H1 (cell line): ENCODE measurements around the gene ARSB. TPM values are rescaled to one million over a fixed set of nuclear protein-coding genes. Genes with fewer than 3 reads are reported as not detected.

ENCODE experiments used
- CTCF ChIA-PET: fragments of 300-600 bp; sonication (Branson Sonifier 250); formaldehyde crosslinking; loops from one replicate; lab custom pipeline; 2021; ENCODE audit not compliant: partially characterized antibody; lab: Charles Lee
- POLR2A ChIA-PET: fragments of 300-600 bp; sonication (Branson Sonifier 250); formaldehyde crosslinking; loops from one replicate; lab custom pipeline; 2021; ENCODE audit warnings: inconsistent platforms; ENCODE audit not compliant: partially characterized antibody; lab: Charles Lee
- DNase-seq, 2 experiments: peaks; one replicate each; pipeline versions ENCODE4 v3.0.0 to v3.0.0-alpha.2; 2010 to 2022; ENCODE audit warnings: low spot score in 2 of 2, low read depth in 1 of 2, mixed read lengths in 1 of 2
- FAIRE-seq: peaks from 2 replicates; lab custom pipeline; 2011; peaks lifted over from hg19 to GRCh38; lab: Jason Lieb, UNC
- H2AFZ ChIP-seq: 2 replicates; pipeline ENCODE4 v1.8.1; 2012; ENCODE audit warnings: low read length, inconsistent platforms
- H2AK5ac ChIP-seq: 2 replicates; pipeline ENCODE4 v1.6.1; 2013; ENCODE audit warnings: low read depth, low read length
- H2BK120ac ChIP-seq: replicated peaks from 2 replicates; pipeline ENCODE3; 2013; ENCODE audit warnings: low read depth, low read length, inconsistent platforms
- H2BK12ac ChIP-seq: 2 replicates; pipeline ENCODE4 v1.6.1; 2013; ENCODE audit warnings: low read depth, low read length
- H2BK15ac ChIP-seq: 2 replicates; pipeline ENCODE4 v1.6.1; 2013; ENCODE audit warnings: low read length
- H2BK20ac ChIP-seq: 2 replicates; pipeline ENCODE4 v1.6.1; 2013; ENCODE audit warnings: low read length
- H2BK5ac ChIP-seq: 2 replicates; pipeline ENCODE4 v1.6.1; 2013; ENCODE audit warnings: low read depth, low read length
- H3K14ac ChIP-seq: 2 replicates; pipeline ENCODE4 v1.6.1; 2013; ENCODE audit warnings: inconsistent platforms; ENCODE audit not compliant: insufficient read length
- H3K18ac ChIP-seq: 2 replicates; pipeline ENCODE4 v1.6.1; 2013; ENCODE audit warnings: low read length; ENCODE audit errors: extremely low read depth
- H3K23ac ChIP-seq: 2 replicates; pipeline ENCODE4 v1.6.1; 2013; ENCODE audit warnings: inconsistent platforms; ENCODE audit not compliant: insufficient read length
- H3K23me2 ChIP-seq: 2 replicates; pipeline ENCODE4 v1.6.1; 2013; ENCODE audit warnings: low read depth, low read length
- H3K27ac ChIP-seq: 2 replicates; pipeline ENCODE4 v1.6.1; 2011; ENCODE audit warnings: low read depth, low read length, inconsistent platforms
- H3K27me3 ChIP-seq, 4 experiments: replicated peaks in 1 of 4; 1 replicate in 1 of 4; 2 replicates in 3 of 4; pipeline versions ENCODE4 v1.6.1 to v1.8.1; 2011 to 2013; ENCODE audit warnings: low read length in 3 of 4, mild to moderate bottlenecking in 3 of 4, inconsistent platforms in 2 of 4, mixed read lengths in 2 of 4, moderate library complexity in 1 of 4; ENCODE audit not compliant: control insufficient read depth in 3 of 4, insufficient read depth in 3 of 4; ENCODE audit errors: extremely low read depth in 1 of 4
- H3K36me3 ChIP-seq, 4 experiments: 2 replicates each; pipeline versions ENCODE4 v1.6.1 to v1.8.1; 2011 to 2013; ENCODE audit warnings: mild to moderate bottlenecking in 4 of 4, low read length in 3 of 4, moderate library complexity in 2 of 4, control low read depth in 1 of 4, inconsistent platforms in 1 of 4; ENCODE audit not compliant: insufficient read depth in 4 of 4, control insufficient read depth in 2 of 4
- H3K4ac ChIP-seq: replicated peaks from 2 replicates; pipeline ENCODE3; 2013; ENCODE audit warnings: low read length, low read depth, mixed read lengths, inconsistent platforms; ENCODE audit not compliant: insufficient read length
- H3K4me1 ChIP-seq, 4 experiments: replicated peaks in 1 of 4; 1 replicate in 1 of 4; 2 replicates in 3 of 4; pipeline versions ENCODE4 v1.6.1 to v1.8.1; 2011 to 2013; ENCODE audit warnings: low read length in 3 of 4, inconsistent platforms in 2 of 4, mixed read lengths in 1 of 4; ENCODE audit not compliant: insufficient read depth in 4 of 4, control insufficient read depth in 3 of 4
- H3K4me2 ChIP-seq, 2 experiments: 2 replicates each; pipeline versions ENCODE4 v1.6.1 to v1.8.1; 2011 to 2013; ENCODE audit warnings: low read depth in 2 of 2, low read length in 2 of 2, control low read depth in 1 of 2, inconsistent platforms in 1 of 2, mild to moderate bottlenecking in 1 of 2; ENCODE audit not compliant: insufficient read depth in 1 of 2
- H3K4me3 ChIP-seq, 4 experiments: fragments of 200-600, 300-600 bp in 1 of 4; sonication (generic), shearing (Covaris generic), sonication (Bioruptor Twin) in 1 of 4; 2 replicates each; pipeline versions ENCODE4 v1.5.1 to v1.8.1; 2011 to 2016; ENCODE audit warnings: low read length in 4 of 4, low read depth in 3 of 4, control low read depth in 2 of 4, inconsistent platforms in 2 of 4, mild to moderate bottlenecking in 2 of 4, mixed read lengths in 1 of 4, moderate library complexity in 1 of 4; ENCODE audit not compliant: insufficient read depth in 2 of 4; ENCODE audit errors: extremely low read depth in 1 of 4
- H3K56ac ChIP-seq: replicated peaks from 2 replicates; pipeline ENCODE3; 2013; ENCODE audit warnings: low read depth, mild to moderate bottlenecking, mixed read lengths, low read length, inconsistent platforms; ENCODE audit not compliant: insufficient read length
- H3K79me1 ChIP-seq: 2 replicates; pipeline ENCODE4 v1.6.1; 2013; ENCODE audit warnings: low read depth, low read length, control low read depth
- H3K79me2 ChIP-seq, 2 experiments: 2 replicates each; pipeline versions ENCODE4 v1.6.1 to v1.8.1; 2012 to 2013; ENCODE audit warnings: low read length in 2 of 2, mild to moderate bottlenecking in 2 of 2, inconsistent platforms in 1 of 2; ENCODE audit not compliant: insufficient read depth in 2 of 2, control insufficient read depth in 1 of 2
- H3K9ac ChIP-seq, 4 experiments: replicated peaks in 1 of 4; 1 replicate in 1 of 4; 2 replicates in 3 of 4; pipeline versions ENCODE4 v1.6.1 to v1.8.1; 2011 to 2013; ENCODE audit warnings: low read depth in 3 of 4, low read length in 3 of 4, control low read depth in 2 of 4, mild to moderate bottlenecking in 2 of 4, moderate library complexity in 2 of 4, inconsistent platforms in 1 of 4; ENCODE audit errors: extremely low read depth in 1 of 4
- H3K9me3 ChIP-seq, 2 experiments: 2 replicates each; pipeline versions ENCODE4 v1.6.1 to v1.8.1; 2012 to 2013; ENCODE audit warnings: mild to moderate bottlenecking in 2 of 2, moderate library complexity in 2 of 2, control low read depth in 1 of 2, inconsistent platforms in 1 of 2, low read depth in 1 of 2, low read length in 1 of 2, mixed read lengths in 1 of 2; ENCODE audit not compliant: insufficient read depth in 2 of 2
- H4K20me1 ChIP-seq, 2 experiments: replicated peaks in 1 of 2; 2 replicates each; pipeline versions ENCODE3 to v1.8.1; 2011 to 2013; ENCODE audit warnings: inconsistent platforms in 2 of 2, low read length in 2 of 2, mild to moderate bottlenecking in 1 of 2; ENCODE audit not compliant: insufficient read depth in 2 of 2, control insufficient read depth in 1 of 2
- H4K5ac ChIP-seq: 2 replicates; pipeline ENCODE4 v1.6.1; 2013; ENCODE audit warnings: low read length, low read depth, mixed read lengths, inconsistent platforms; ENCODE audit not compliant: insufficient read length
- H4K8ac ChIP-seq: 2 replicates; pipeline ENCODE4 v1.8.0; 2013; ENCODE audit warnings: mild to moderate bottlenecking, moderate library complexity, low read length, inconsistent platforms; ENCODE audit not compliant: insufficient read depth; ENCODE audit errors: extremely low read depth
- H4K91ac ChIP-seq: replicated peaks from 2 replicates; pipeline ENCODE3; 2013; ENCODE audit warnings: low read length, mixed read lengths, inconsistent platforms; ENCODE audit not compliant: insufficient read length
- ASH2L ChIP-seq: fragments of 200-600, 300-600 bp; sonication (generic); IDR thresholded peaks from one replicate; pipeline ENCODE4 v1.7.1; 2017; ENCODE audit warnings: low read length
- BACH1 ChIP-seq: IDR thresholded peaks from 2 replicates; pipeline ENCODE4 v1.6.1; 2012; ENCODE audit warnings: low read length, improper control_type of control experiment
- KDM1A ChIP-seq: fragments of 200-600, 300-600 bp; sonication (generic); IDR thresholded peaks from 2 replicates; pipeline ENCODE4 v1.7.1; 2016; ENCODE audit warnings: mild to moderate bottlenecking, low read length, borderline replicate concordance
- POLR2A ChIP-seq, 2 experiments: IDR thresholded peaks; 1 replicate in 1 of 2; 2 replicates in 1 of 2; pipeline ENCODE4 v1.6.1; 2011; ENCODE audit warnings: low read depth in 2 of 2, low read length in 2 of 2, mild to moderate bottlenecking in 2 of 2; ENCODE audit errors: control extremely low read depth in 1 of 2
- TAF1 ChIP-seq: IDR thresholded peaks from 2 replicates; pipeline ENCODE4 v1.6.1; 2011; ENCODE audit warnings: mild to moderate bottlenecking, low read depth, low read length
- TAF7 ChIP-seq: optimal IDR thresholded peaks from 2 replicates; pipeline ENCODE3; 2011; ENCODE audit warnings: low read depth, mild to moderate bottlenecking, inconsistent platforms, low read length, moderate library complexity, borderline replicate concordance
- ZNF274 ChIP-seq: IDR thresholded peaks from 2 replicates; pipeline ENCODE4 v1.7.0; 2012; ENCODE audit warnings: low read length, borderline replicate concordance; ENCODE audit errors: extremely low read depth
- WGBS, 2 experiments: shearing (Covaris generic) in 1 of 2; methylation state at CpG; one replicate each; pipeline versions ENCODE4 v1.1.6 to v1.1.7; 2013 to 2015; ENCODE audit warnings: low lambda C conversion rate in 2 of 2, mixed read lengths in 2 of 2, inconsistent platforms in 1 of 2, low coverage in 1 of 2, missing lambda C conversion rate in 1 of 2; ENCODE audit not compliant: insufficient replicate concordance in 2 of 2, insufficient coverage in 1 of 2, insufficient read length in 1 of 2; ENCODE audit errors: extremely low coverage in 1 of 2, missing lambda C conversion rate in 1 of 2; 5-methylcytosine and 5-hydroxymethylcytosine counted together
- long read RNA-seq, 2 experiments: library from RNA in 1 of 2; library from capped mRNA in 1 of 2; stranded (forward); transcript quantifications; one replicate each; pipeline ENCODE4 v2.0.0, GENCODE V29; 2021; ENCODE audit warnings: inconsistent platforms in 1 of 2
- polyA minus RNA-seq, 3 experiments: library from RNA; depleted of rRNA, polyadenylated mRNA; stranded (reverse); fragments of >200 nt; gene quantifications; 1 replicate in 2 of 3; 2 replicates in 1 of 3; pipeline ENCODE4 v1.2.3, GENCODE V29; 2011
- polyA plus RNA-seq, 7 experiments: library from polyadenylated mRNA; depleted of rRNA in 3 of 7; stranded (reverse) in 5 of 7; unstranded in 2 of 7; fragments of >200 nt in 5 of 7; fragments of 200-250 nt in 2 of 7; gene quantifications; 1 replicate in 5 of 7; 2 replicates in 1 of 7; 4 replicates in 1 of 7; pipeline versions ENCODE4 v1.2.1 to v1.2.3, GENCODE V29; 2011 to 2013; ENCODE audit warnings: missing spikeins in 2 of 7, mixed read lengths in 2 of 7
- total RNA-seq: library from RNA; stranded (reverse); fragmentation: NEBNext Ultra II Directional; extraction: Animal tissue kit (Norgen Biotek cat#: 25700); gene quantifications from 2 replicates; pipeline ENCODE4 v1.2.1, GENCODE V29; 2021

The ARSB gene
- total RNA-seq (13.7 and 13.9 TPM in 2 replicates), polyA plus RNA-seq (2011; rRNA removed) (5.0 and 6.4 TPM in 2 replicates), polyA minus RNA-seq (2011; rRNA and poly(A)+ RNA removed) (14.4 and 15.2 TPM in 2 replicates)
- polyA plus RNA-seq (2011; cell fraction: cytosol; rRNA removed), result 6.4 TPM
- polyA plus RNA-seq (2011; cell fraction: nucleus; rRNA removed), result 5.1 TPM
- polyA plus RNA-seq (2012, experiment 1 of 2), result 5.5 to 8.2 TPM (median 7.1 TPM) in 4 replicates
- polyA plus RNA-seq (2012, experiment 2 of 2), result 4.5 TPM
- polyA plus RNA-seq (2013, experiment 1 of 2), result 10.8 TPM
- 12.0 TPM for polyA plus RNA-seq (2013, experiment 2 of 2)
- polyA minus RNA-seq (2011; cell fraction: cytosol; rRNA and poly(A)+ RNA removed), result 6.8 TPM
- 11.0 TPM for polyA minus RNA-seq (2011; cell fraction: nucleus; rRNA and poly(A)+ RNA removed)
- long read RNA-seq, experiment 1, partial matches to known transcripts, result 5 of 6 reads
- long read RNA-seq, experiment 1, other reads (novel, unspliced or antisense), result 1 of 6 reads
- long read RNA-seq, experiment 2, result 0 reads

DNA sequence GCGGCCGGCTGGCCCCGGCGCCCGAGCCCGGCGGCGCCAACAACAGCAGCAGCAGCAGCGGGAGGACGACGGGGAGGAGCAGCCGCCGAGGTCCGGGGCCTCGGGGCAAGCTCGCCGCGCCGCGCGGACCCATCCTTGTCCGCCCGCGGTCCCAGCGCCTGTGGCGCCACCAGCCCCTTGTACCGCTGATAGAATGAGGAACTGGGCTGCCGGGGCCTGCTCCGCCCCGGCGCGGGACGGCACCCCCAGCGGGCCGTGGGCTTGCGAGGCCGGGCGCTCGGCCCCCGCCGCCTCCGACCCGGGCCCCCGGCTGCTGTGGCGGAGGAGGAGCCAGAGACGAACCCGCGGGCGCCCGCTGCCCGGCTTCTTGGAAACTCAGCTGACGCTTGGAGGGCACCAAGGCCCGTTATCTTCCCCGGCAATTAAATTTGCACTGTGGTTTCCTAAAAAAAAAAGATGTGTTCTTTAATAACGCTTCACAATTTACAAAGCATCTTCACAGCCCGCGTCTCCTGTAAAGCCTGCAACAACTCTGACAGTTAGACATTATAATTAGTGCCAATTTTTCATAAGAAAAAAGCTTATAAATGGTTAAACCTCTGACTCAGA, at the start of gene ARSB:
Gene ARSB (minus strand): TSS at position 195 of the 609 bp plus-strand sequence. CDS start 62 bp downstream, at position 133.
- H2BK12ac ChIP-seq, result peak within 1 kb of the TSS; percentile 2; the same call in 1 of the 2 replicates
- H3K79me2 ChIP-seq, result 0 out of 4 replicates have a peak, but pooled peaks cover 0 to 6% of the 10 kb centered on the region in 2 experiments
- H4K20me1 ChIP-seq, result no peaks in the 10 kb centered on the region
- peak within 1 kb of the TSS; percentile 95 for H4K5ac ChIP-seq
- peaks cover 4 to 14% (median 9%) of the 10 kb centered on the region in 4 experiments; a peak in 6 of 7 replicates for H3K4me1 ChIP-seq
- peak within 1 kb of the TSS; percentile 93 for H4K91ac ChIP-seq
- peak within 1 kb of the TSS; percentile 71; the same call in 1 of the 2 replicates for H2BK5ac ChIP-seq
- no peak within 1 kb of the TSS for H3K14ac ChIP-seq
- no peaks in the 10 kb centered on the region for H3K27me3 ChIP-seq
- H4K8ac ChIP-seq, result peak within 1 kb of the TSS; percentile 71; the same call in 1 of the 2 replicates
- CTCF ChIA-PET, result interaction anchor here (0.7 to 2.0 kb wide), 8 partner anchors 20 to 271 kb away, joined by 3 to 9 read pairs (median 4); no protein-coding TSS in a partner anchor
- H3K4me3 ChIP-seq, result peak within 1 kb of the TSS; percentile 51 to 87 (median 72)
- peak within 1 kb of the TSS; percentile 6 for H2BK120ac ChIP-seq
- H2BK15ac ChIP-seq, result no peak within 1 kb of the TSS
- H3K27ac ChIP-seq, result peak within 1 kb of the TSS; percentile 89
- TF ChIP-seq KDM1A (peak; percentile 86), POLR2A (IDR thresholded peaks at IDR 0.05; ENCODE audit: control extremely low read depth in 1 of 2, low read depth in 2 of 2, low read length in 2 of 2) (peak; percentile 6 to 31; a peak in 1 of 3 replicates), ASH2L (peak; percentile 45), TAF7 (no peak), BACH1 (peak; percentile 8), TAF1 (peak; percentile 7; the same call in 1 of the 2 replicates), ZNF274 (no peak)
- TF ChIP-seq, all 59 proteins: peak for 5
- H3K4me2 ChIP-seq, result peak within 1 kb of the TSS; percentile 61 to 80
- no peak within 1 kb of the TSS for H2BK20ac ChIP-seq
- 3% methylated on average over 37 of the region's 57 CpGs; no CpG with 5 or more reads in 1 of the 2 experiments for WGBS, 2 experiments
- no peaks in the 10 kb centered on the region for H3K36me3 ChIP-seq
- no peak within 1 kb of the TSS for H3K23ac ChIP-seq
- H2AK5ac ChIP-seq, result no peak within 1 kb of the TSS
- POLR2A ChIA-PET, result interaction anchor here (0.7 to 3.1 kb wide), 8 partner anchors 8 to 1174 kb away, joined by 3 to 17 read pairs (median 4); no protein-coding TSS in a partner anchor
- H2AFZ ChIP-seq, result peak within 1 kb of the TSS; percentile 59
- peaks cover 10% of the 10 kb centered on the region; the same call in 1 of the 2 replicates for H3K23me2 ChIP-seq
- H3K9ac ChIP-seq, result peak within 1 kb of the TSS; percentile 47 to 86 (median 76); a peak in 6 of 7 replicates
- no peaks in the 10 kb centered on the region for H3K79me1 ChIP-seq
- peak within 1 kb of the TSS; percentile 21 for H3K4ac ChIP-seq
- H3K56ac ChIP-seq, result peak within 1 kb of the TSS; percentile 62
- DNase-seq (peak in 1 of 2 experiments; percentile 80), FAIRE-seq (no peak)
- peak within 1 kb of the TSS; percentile 68; the same call in 1 of the 2 replicates for H3K18ac ChIP-seq
- no peaks in the 10 kb centered on the region for H3K9me3 ChIP-seq
